Cardiac muscle cell (in vitro differentiated cells and primary cell): ENCODE measurements around the gene TMEM221. TPM values are rescaled to one million over a fixed set of nuclear protein-coding genes. Genes with fewer than 3 reads are reported as not detected.

ENCODE experiments used
- DNase-seq, 2 donors: peaks; one replicate each; pipeline versions ENCODE4 v3.0.0 to v3.0.0-alpha.2; 2010 to 2017; ENCODE audit warnings: low read depth in 1 of 2, low spot score in 1 of 2
- H3K27ac ChIP-seq: fragments of 200-600 bp; sonication (generic); 2 replicates; pipeline ENCODE4 v1.5.1; 2016
- H3K27me3 ChIP-seq: fragments of 200-600 bp; sonication (generic); 2 replicates; pipeline ENCODE4 v1.6.0; 2016; ENCODE audit warnings: control low read depth
- H3K36me3 ChIP-seq: fragments of 200-600 bp; sonication (generic); 2 replicates; pipeline ENCODE4 v1.5.1; 2016; ENCODE audit warnings: control low read depth
- H3K4me1 ChIP-seq: fragments of 200-600 bp; sonication (generic); 2 replicates; pipeline ENCODE4 v1.8.1; 2017; ENCODE audit warnings: low read depth, mild to moderate bottlenecking, mixed run types
- H3K4me3 ChIP-seq: fragments of 200-600 bp; sonication (generic); 2 replicates; pipeline ENCODE4 v1.5.1; 2016; ENCODE audit warnings: mild to moderate bottlenecking
- H3K9me3 ChIP-seq: fragments of 200-600 bp; sonication (generic); 2 replicates; pipeline ENCODE4 v1.5.1; 2017; ENCODE audit warnings: low read depth, mild to moderate bottlenecking, control low read depth
- CTCF ChIP-seq: IDR thresholded peaks from 2 replicates; pipeline ENCODE4 v1.5.1; 2012; ENCODE audit warnings: low read depth, mild to moderate bottlenecking, low read length
- polyA plus RNA-seq: library from polyadenylated mRNA; unstranded; fragments of >200 nt; fragmentation: Nextera tagmentation; extraction: Ambion mirVana; gene quantifications from 2 replicates; pipeline ENCODE4 v1.2.1, GENCODE V29; 2016
- total RNA-seq: library from RNA; depleted of rRNA; stranded (reverse); fragments of >200 nt; gene quantifications from 2 replicates; pipeline ENCODE4 v1.2.3, GENCODE V29; 2016

The TMEM221 gene
- total and polyA plus RNA-seq, 2 experiments from 2014 or later = 3.2 to 5.7 TPM

- Histone ChIP-seq H3K4me3 (peak overlapping the region; percentile 52), H3K36me3 (no peaks in the 10 kb centered on the region), H3K27me3 (peaks cover 16% of the 10 kb centered on the region), H3K27ac (no peak overlapping the region), H3K9me3 (no peaks in the 10 kb centered on the region), H3K4me1 (no peaks in the 10 kb centered on the region)
- no peak for DNase-seq
- no peak for TF ChIP-seq CTCF
These were observed 751 bp downstream of the TMEM221 start for GRCh38 chr19:17447704-17448130.

- no peak for DNase-seq
- H3K27me3 ChIP-seq = peaks cover 16% of the 10 kb centered on the region
- no peak overlapping the region for H3K4me3 ChIP-seq
- no peaks in the 10 kb centered on the region for H3K4me1 ChIP-seq
- no peak overlapping the region for H3K27ac ChIP-seq
- no peak for TF ChIP-seq CTCF
- H3K9me3 ChIP-seq = no peaks in the 10 kb centered on the region
- no peaks in the 10 kb centered on the region for H3K36me3 ChIP-seq
These were observed 2.8 kb downstream of the TMEM221 start for GRCh38 chr19:17445526-17446165.

GRCh38 chr19:17441241-17442021 is 7.0 kb downstream of the TMEM221 start:
- no peak overlapping the region for H3K4me3 ChIP-seq
- peaks cover 3% of the 10 kb centered on the region for H3K27me3 ChIP-seq
- DNase-seq = peak; percentile 22 to 41
- peak; percentile 29 for TF ChIP-seq CTCF
- H3K36me3 ChIP-seq = no peaks in the 10 kb centered on the region
- no peaks in the 10 kb centered on the region for H3K9me3 ChIP-seq
- no peaks in the 10 kb centered on the region for H3K4me1 ChIP-seq
- no peak overlapping the region for H3K27ac ChIP-seq

GRCh38 chr19:17436874-17437267 is 11.6 kb downstream of the TMEM221 start:
- Histone ChIP-seq H3K4me3 (no peak overlapping the region), H3K27me3 (no peaks in the 10 kb centered on the region), H3K36me3 (no peaks in the 10 kb centered on the region), H3K9me3 (no peaks in the 10 kb centered on the region), H3K27ac (no peak overlapping the region), H3K4me1 (no peaks in the 10 kb centered on the region)
- no peak for DNase-seq
- no peak for TF ChIP-seq CTCF

GRCh38 chr19:17436094-17436873 is 12.2 kb downstream of the TMEM221 start:
- DNase-seq = no peak
- Histone ChIP-seq H3K36me3 (no peaks in the 10 kb centered on the region), H3K27me3 (no peaks in the 10 kb centered on the region), H3K9me3 (no peaks in the 10 kb centered on the region), H3K4me1 (no peaks in the 10 kb centered on the region), H3K27ac (no peak overlapping the region), H3K4me3 (no peak overlapping the region)
- no peak for TF ChIP-seq CTCF
